Thyroid gland (tissue), 4 donors: Measurements from ENCODE around the gene DMD. TPM values are rescaled to one million over a fixed set of nuclear protein-coding genes. Genes with fewer than 3 reads are reported as not detected.

Source experiments
- DNase-seq, 2 donors: peaks; one replicate each; pipeline ENCODE4 v3.0.0-alpha.2; 2019
- H3K27ac ChIP-seq, 3 donors: fragments of 200-600 bp; sonication (generic); 1 replicate in 2 of 3; 2 replicates in 1 of 3; pipeline ENCODE4 v1.5.1; 2016 to 2019; ENCODE audit warnings: mild to moderate bottlenecking in 1 of 3, moderate library complexity in 1 of 3
- H3K27me3 ChIP-seq: fragments of 200-600 bp; sonication (generic); one replicate; pipeline ENCODE4 v1.5.1; 2019
- H3K36me3 ChIP-seq, 2 donors: fragments of 200-600 bp; sonication (generic); one replicate each; pipeline ENCODE4 v1.5.1; 2016 to 2019
- H3K4me1 ChIP-seq, 2 donors: fragments of 200-600 bp; sonication (generic); one replicate each; pipeline ENCODE4 v1.5.1; 2017 to 2019
- H3K4me3 ChIP-seq, 3 donors: fragments of 200-600 bp; sonication (generic); replicated peaks in 1 of 3; 1 replicate in 2 of 3; 2 replicates in 1 of 3; pipeline ENCODE4 v1.5.1; 2016; ENCODE audit warnings: mild to moderate bottlenecking in 1 of 3
- H3K9me3 ChIP-seq: fragments of 200-600 bp; sonication (generic); one replicate; pipeline ENCODE4 v1.5.1; 2017
- CTCF ChIP-seq, 6 experiments: fragments of 200-600 bp in 3 of 6; fragments of 450-650 bp in 3 of 6; sonication (generic) in 3 of 6; IDR thresholded peaks; one replicate each; pipeline ENCODE4 v1.5.1; 2016 to 2019; ENCODE audit warnings: antibody characterized with exemption in 6 of 6, mild to moderate bottlenecking in 2 of 6, inconsistent platforms in 1 of 6, moderate library complexity in 1 of 6
- POLR2A ChIP-seq, 2 donors: fragments of 450-650 bp; IDR thresholded peaks; one replicate each; pipeline ENCODE4 v1.6.1; 2017; ENCODE audit warnings: antibody characterized with exemption in 2 of 2, mild to moderate bottlenecking in 2 of 2, moderate library complexity in 1 of 2
- WGBS, 2 donors: methylation state at CpG; one replicate each; pipeline ENCODE4 v1.1.5; 2017; 5-methylcytosine and 5-hydroxymethylcytosine counted together
- intact Hi-C: fragments of 100-400 bp; cut with DNase I; formaldehyde crosslinking; loops from one replicate; pipeline ENCODE4 v1.15.1; 2023
- total RNA-seq, 4 donors: library from RNA; depleted of rRNA; stranded (reverse); fragments of >200 nt; gene quantifications; one replicate each; pipeline ENCODE4 v1.2.3, GENCODE V29; 2016

The DMD gene
- total RNA-seq, 4 donors from 2014 or later, result 16.5 to 24.0 (median 21.7) TPM

DNA sequence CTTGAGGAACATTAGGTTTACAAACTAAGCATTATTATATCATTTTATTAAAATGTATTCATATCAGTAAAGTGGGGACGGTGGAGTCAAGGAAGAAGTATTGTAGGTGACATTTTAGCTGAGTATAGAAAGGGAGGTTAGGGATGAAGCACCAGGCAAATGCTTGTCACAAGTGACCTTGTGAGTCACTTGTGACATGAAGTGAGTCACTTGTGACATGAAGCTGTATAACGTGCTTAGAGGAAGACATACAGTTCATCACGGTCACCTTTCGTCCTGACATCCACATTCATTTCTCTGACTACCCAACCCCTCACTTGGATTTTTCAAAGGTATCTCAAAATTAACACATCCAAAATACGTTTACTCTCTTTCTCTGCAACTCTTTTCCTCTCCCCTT lies 1034.8 kb downstream of the DMD start:
- intact Hi-C loops, result no loop called here
- H3K36me3 ChIP-seq, result no peaks in the 10 kb centered on the region
- no peak for DNase-seq
- H3K4me3 ChIP-seq, result no peak overlapping the region
- no peaks in the 10 kb centered on the region for H3K27me3 ChIP-seq
- no peak for TF ChIP-seq POLR2A (IDR thresholded peaks at IDR 0.05)
- no peak for TF ChIP-seq CTCF (IDR thresholded peaks at IDR 0.05)
- no peaks in the 10 kb centered on the region for H3K9me3 ChIP-seq
- no peak overlapping the region for H3K27ac ChIP-seq
- WGBS, 2 donors, result 88 to 89% methylated on average over 5 of the region's 5 CpGs
- no peaks in the 10 kb centered on the region for H3K4me1 ChIP-seq

DNA sequence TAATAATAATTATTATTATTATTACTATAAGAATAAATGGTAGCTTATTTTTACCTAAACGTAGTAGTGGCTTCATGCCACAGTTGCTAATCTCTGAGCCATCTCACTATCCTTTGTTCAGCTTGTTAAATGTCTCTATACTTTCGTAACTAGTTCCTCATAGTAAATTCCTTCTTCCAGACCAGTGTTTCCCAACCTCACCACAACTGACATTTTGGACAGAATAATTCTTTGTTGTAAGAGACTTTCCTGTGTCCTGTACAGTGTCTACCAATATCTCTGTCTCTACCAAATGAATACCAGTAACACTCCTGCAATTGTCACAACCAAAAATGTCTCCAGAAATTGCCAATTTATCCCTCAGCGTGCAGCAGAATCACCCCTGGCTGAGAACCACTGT lies 1040.9 kb downstream of the DMD start:
- Histone ChIP-seq H3K27ac (no peak overlapping the region), H3K27me3 (no peaks in the 10 kb centered on the region), H3K36me3 (no peaks in the 10 kb centered on the region), H3K4me1 (no peaks in the 10 kb centered on the region), H3K4me3 (no peak overlapping the region), H3K9me3 (no peaks in the 10 kb centered on the region)
- TF ChIP-seq POLR2A (IDR thresholded peaks at IDR 0.05), result no peak
- 86 to 88% methylated on average over 3 of the region's 3 CpGs for WGBS, 2 donors
- no peak for DNase-seq
- intact Hi-C loops, result no loop called here

- TF ChIP-seq CTCF (IDR thresholded peaks at IDR 0.05) (no peak), POLR2A (IDR thresholded peaks at IDR 0.05) (no peak)
- no peak for DNase-seq
- no peak overlapping the region for H3K4me3 ChIP-seq
- no peaks in the 10 kb centered on the region for H3K27me3 ChIP-seq
- WGBS, 2 donors, result 23 to 34% methylated on average over 5 of the region's 5 CpGs
- H3K27ac ChIP-seq, result no peak overlapping the region
- H3K4me1 ChIP-seq, result no peaks in the 10 kb centered on the region
- no peaks in the 10 kb centered on the region for H3K36me3 ChIP-seq
- no peaks in the 10 kb centered on the region for H3K9me3 ChIP-seq
- intact Hi-C loops, result no loop called here
These were observed 1056.2 kb downstream of the DMD start for GRCh38 chrX:32155044-32155638.

DNA sequence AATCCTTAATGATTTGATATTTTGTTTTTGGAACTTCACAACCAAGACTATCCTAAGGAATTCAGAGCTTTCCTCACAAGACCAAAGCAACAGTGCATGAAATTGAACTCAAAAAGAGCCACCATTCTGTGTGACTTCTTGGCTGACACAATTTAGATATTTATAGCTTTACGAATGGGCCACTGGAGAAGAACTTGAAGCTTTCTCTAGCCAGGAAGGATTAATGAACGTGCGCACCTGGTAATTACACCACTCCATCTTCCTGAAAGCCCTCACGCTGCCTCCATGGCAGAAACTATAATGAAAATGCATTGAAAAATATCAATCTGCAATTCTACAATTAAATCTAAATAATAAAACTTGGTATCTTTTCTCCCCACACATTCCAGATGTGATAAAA lies 1057.8 kb downstream of the DMD start:
- no peaks in the 10 kb centered on the region for H3K36me3 ChIP-seq
- DNase-seq, result no peak

DNA sequence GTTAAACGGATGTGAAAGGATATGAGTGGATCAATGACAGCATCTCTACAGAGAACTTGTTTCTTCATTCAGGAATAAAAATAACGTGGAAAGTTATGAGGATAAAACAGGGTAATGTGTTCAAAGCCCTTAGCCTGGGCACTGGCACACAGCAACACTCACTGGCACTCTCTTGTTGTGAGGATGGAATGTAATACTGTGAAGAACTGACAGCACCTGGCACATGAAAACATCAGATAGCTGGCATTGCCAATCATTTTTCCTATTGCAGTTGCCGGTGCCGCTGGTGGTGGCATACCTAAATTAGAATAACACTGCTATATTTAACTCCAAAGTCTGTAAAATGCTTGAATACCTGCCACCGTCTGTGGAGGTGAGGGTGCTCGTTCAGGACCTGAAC lies 1061.2 kb downstream of the DMD start:
- Histone ChIP-seq H3K36me3 (no peaks in the 10 kb centered on the region), H3K27ac (no peak overlapping the region), H3K27me3 (no peaks in the 10 kb centered on the region), H3K9me3 (no peaks in the 10 kb centered on the region), H3K4me3 (no peak overlapping the region), H3K4me1 (no peaks in the 10 kb centered on the region)
- WGBS, 2 donors, result 71 to 83% methylated on average over 5 to 6 of the region's 6 CpGs
- no peak for DNase-seq
- intact Hi-C loops, result no loop called here
- no peak for TF ChIP-seq POLR2A (IDR thresholded peaks at IDR 0.05)
- no peak for TF ChIP-seq CTCF (IDR thresholded peaks at IDR 0.05)

More for the DNA sequence above, 1057.8 kb downstream of the DMD start:
- Histone ChIP-seq H3K4me1 (no peaks in the 10 kb centered on the region), H3K27ac (no peak overlapping the region), H3K9me3 (no peaks in the 10 kb centered on the region), H3K4me3 (no peak overlapping the region), H3K27me3 (no peaks in the 10 kb centered on the region)
- intact Hi-C loops, result no loop called here
- 57 to 62% methylated on average over 4 of the region's 4 CpGs for WGBS, 2 donors
- TF ChIP-seq POLR2A (IDR thresholded peaks at IDR 0.05) (no peak), CTCF (IDR thresholded peaks at IDR 0.05) (no peak)
